Glutamatergic neuron (in vitro differentiated cells): ENCODE results near the gene MDFIC2. TPM values are rescaled to one million over a fixed set of nuclear protein-coding genes. Genes with fewer than 3 reads are reported as not detected.

ENCODE experiments used
- DNase-seq: peaks from one replicate; pipeline ENCODE4 v3.0.0; 2022
- H3K27ac Mint-ChIP-seq: one replicate; pipeline ENCODE4 v1.8.0; 2020; ENCODE audit warnings: mild to moderate bottlenecking, mixed read lengths, inconsistent platforms; ENCODE audit not compliant: unreplicated experiment
- H3K27me3 Mint-ChIP-seq: one replicate; pipeline ENCODE4 v1.8.0; 2020; ENCODE audit warnings: mild to moderate bottlenecking, moderate library complexity, mixed read lengths, inconsistent platforms; ENCODE audit not compliant: unreplicated experiment
- H3K36me3 Mint-ChIP-seq: one replicate; pipeline ENCODE4 v1.8.0; 2020; ENCODE audit warnings: mild to moderate bottlenecking, mixed read lengths, inconsistent platforms; ENCODE audit not compliant: unreplicated experiment
- H3K4me1 Mint-ChIP-seq: one replicate; pipeline ENCODE4 v1.8.0; 2020; ENCODE audit warnings: mild to moderate bottlenecking, low read depth, mixed read lengths, inconsistent platforms; ENCODE audit not compliant: unreplicated experiment
- H3K4me3 Mint-ChIP-seq: one replicate; pipeline ENCODE4 v1.8.0; 2020; ENCODE audit warnings: mild to moderate bottlenecking, mixed read lengths, inconsistent platforms; ENCODE audit not compliant: unreplicated experiment
- H3K9me3 Mint-ChIP-seq: one replicate; pipeline ENCODE4 v1.8.0; 2020; ENCODE audit warnings: mild to moderate bottlenecking, moderate library complexity, mixed read lengths, inconsistent platforms; ENCODE audit not compliant: unreplicated experiment
- total RNA-seq: library from RNA; stranded (reverse); fragmentation: NEBNext Ultra II Directional; extraction: Animal tissue kit (Norgen Biotek cat#: 25700); gene quantifications from one replicate; pipeline ENCODE4 v1.2.1, GENCODE V29; 2021; ENCODE audit not compliant: unreplicated experiment
- TF ChIP-seq, protein P1 (sequence below): fragments of 200-600 bp; sonication (generic); IDR thresholded peaks from one replicate; pipeline ENCODE4 v1.5.0; 2021; ENCODE audit not compliant: partially characterized antibody, unreplicated experiment

Gene MDFIC2
- total RNA-seq, 1 donor from 2014 or later: not detected

DNA sequence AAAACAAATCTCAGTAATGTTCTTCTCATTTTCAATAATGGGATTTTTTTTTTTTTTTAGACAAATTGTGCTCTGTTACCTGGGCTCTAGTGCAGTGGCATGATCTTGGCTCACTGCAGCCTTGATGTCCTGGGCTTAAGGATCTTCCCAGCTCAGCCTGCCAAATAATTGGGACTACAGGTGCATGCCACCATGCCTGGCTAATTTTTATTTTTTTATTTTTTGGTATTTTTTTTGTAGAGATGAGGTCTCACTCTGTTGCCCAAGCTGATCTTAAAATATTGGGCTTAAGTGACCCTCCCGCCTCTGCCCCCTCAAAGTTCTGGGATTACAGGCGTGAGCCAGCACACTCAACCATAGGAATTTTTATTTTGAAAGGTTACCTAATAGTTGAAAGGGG, 126.2 kb downstream of the MDFIC2 start:
- Mint-ChIP-seq H3K9me3 (no peaks in the 10 kb centered on the region), H3K4me3 (no peak overlapping the region), H3K4me1 (peaks cover 5% of the 10 kb centered on the region), H3K36me3 (no peaks in the 10 kb centered on the region), H3K27me3 (peaks cover 2% of the 10 kb centered on the region), H3K27ac (no peak overlapping the region)
- no peak for DNase-seq
- TF ChIP-seq, protein P1, sequence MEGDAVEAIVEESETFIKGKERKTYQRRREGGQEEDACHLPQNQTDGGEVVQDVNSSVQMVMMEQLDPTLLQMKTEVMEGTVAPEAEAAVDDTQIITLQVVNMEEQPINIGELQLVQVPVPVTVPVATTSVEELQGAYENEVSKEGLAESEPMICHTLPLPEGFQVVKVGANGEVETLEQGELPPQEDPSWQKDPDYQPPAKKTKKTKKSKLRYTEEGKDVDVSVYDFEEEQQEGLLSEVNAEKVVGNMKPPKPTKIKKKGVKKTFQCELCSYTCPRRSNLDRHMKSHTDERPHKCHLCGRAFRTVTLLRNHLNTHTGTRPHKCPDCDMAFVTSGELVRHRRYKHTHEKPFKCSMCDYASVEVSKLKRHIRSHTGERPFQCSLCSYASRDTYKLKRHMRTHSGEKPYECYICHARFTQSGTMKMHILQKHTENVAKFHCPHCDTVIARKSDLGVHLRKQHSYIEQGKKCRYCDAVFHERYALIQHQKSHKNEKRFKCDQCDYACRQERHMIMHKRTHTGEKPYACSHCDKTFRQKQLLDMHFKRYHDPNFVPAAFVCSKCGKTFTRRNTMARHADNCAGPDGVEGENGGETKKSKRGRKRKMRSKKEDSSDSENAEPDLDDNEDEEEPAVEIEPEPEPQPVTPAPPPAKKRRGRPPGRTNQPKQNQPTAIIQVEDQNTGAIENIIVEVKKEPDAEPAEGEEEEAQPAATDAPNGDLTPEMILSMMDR: no peak

DNA sequence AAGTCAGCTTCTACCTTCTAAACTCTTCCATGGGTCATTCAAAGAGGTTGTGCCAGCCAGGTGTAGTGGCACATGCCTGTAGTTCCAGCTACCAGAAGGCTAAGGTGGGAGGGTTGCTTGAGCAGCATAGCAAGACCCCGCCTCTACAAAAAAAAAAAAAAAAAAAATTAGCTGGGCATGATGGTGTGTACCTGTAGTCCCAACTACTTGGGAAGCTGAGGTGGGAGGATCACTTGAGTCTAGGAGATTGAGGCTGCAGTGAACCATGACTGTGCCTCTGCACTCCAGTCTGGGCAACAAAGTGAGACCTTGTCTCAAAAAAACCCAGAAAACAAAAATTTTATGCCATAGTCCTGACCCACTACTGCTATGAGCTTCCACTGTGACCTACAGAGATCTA, 126.8 kb downstream of the MDFIC2 start:
- peaks cover 2% of the 10 kb centered on the region for H3K27me3 Mint-ChIP-seq
- H3K4me3 Mint-ChIP-seq: no peak overlapping the region
- H3K36me3 Mint-ChIP-seq: no peaks in the 10 kb centered on the region
- no peak for DNase-seq
- TF ChIP-seq, protein P1: no peak
- H3K9me3 Mint-ChIP-seq: no peaks in the 10 kb centered on the region
- peaks cover 5% of the 10 kb centered on the region for H3K4me1 Mint-ChIP-seq
- no peak overlapping the region for H3K27ac Mint-ChIP-seq

DNA sequence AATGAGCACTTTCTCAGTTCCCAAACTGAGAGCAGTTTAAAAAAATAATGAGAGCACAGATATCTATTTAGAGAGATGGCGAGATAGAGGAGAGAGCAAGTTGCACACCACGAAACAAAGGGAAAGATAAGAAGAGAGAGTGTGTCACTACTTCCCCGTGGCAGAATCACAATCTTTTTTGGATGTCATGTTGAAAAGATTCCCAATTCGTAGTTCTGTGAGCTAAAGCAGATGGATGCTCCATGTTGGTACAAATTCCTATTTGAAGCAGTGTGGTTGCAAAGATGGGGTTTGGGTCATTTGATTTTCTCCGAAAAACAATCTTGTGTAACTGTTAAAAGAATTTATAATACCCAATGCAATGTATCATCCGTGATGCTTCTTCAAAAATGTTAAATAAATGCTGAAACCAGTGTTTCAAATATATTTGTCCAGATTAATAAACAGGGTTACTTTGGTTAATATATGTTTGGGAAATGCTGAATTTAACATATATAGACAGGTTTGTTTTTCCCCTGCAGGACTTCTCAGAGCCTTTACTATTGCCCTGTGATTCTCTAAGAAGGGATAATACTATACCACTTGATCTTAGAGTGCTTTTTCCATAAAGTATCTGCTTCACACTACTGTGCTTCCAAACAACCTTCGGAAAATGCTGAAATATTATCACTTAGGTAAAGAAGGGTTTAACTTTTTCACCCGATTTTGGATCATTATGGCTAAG, 128.5 kb downstream of the MDFIC2 start:
- no peak for DNase-seq
- H3K27me3 Mint-ChIP-seq: no peaks in the 10 kb centered on the region
- no peaks in the 10 kb centered on the region for H3K9me3 Mint-ChIP-seq
- TF ChIP-seq, protein P1: no peak
- H3K36me3 Mint-ChIP-seq: no peaks in the 10 kb centered on the region
- no peak overlapping the region for H3K27ac Mint-ChIP-seq
- H3K4me3 Mint-ChIP-seq: no peak overlapping the region
- peaks cover 5% of the 10 kb centered on the region for H3K4me1 Mint-ChIP-seq

- no peaks in the 10 kb centered on the region for H3K9me3 Mint-ChIP-seq
- H3K27ac Mint-ChIP-seq: no peak overlapping the region
- H3K27me3 Mint-ChIP-seq: no peaks in the 10 kb centered on the region
- H3K36me3 Mint-ChIP-seq: no peaks in the 10 kb centered on the region
- no peak for DNase-seq
- H3K4me1 Mint-ChIP-seq: peaks cover 5% of the 10 kb centered on the region
- no peak overlapping the region for H3K4me3 Mint-ChIP-seq
- TF ChIP-seq, protein P1: no peak
Measured at GRCh38 chr3:70182166-70182565, 130.3 kb downstream of the MDFIC2 start.

- Mint-ChIP-seq H3K36me3 (no peaks in the 10 kb centered on the region), H3K4me1 (peaks cover 5% of the 10 kb centered on the region), H3K4me3 (no peak overlapping the region), H3K27ac (no peak overlapping the region), H3K9me3 (no peaks in the 10 kb centered on the region), H3K27me3 (no peaks in the 10 kb centered on the region)
- no peak for DNase-seq
- TF ChIP-seq, protein P1: no peak
Measured at GRCh38 chr3:70180664-70181063, 131.8 kb downstream of the MDFIC2 start.
